Stimulated activated naive B cell treated with anti-CD40 and anti-IgM and Interleukin-4, amounts not matched to agents 10 μg/mL and 1 μg/mL and 100 μg/mL, for 72 hours (primary cell): ENCODE measurements around the gene OTOP1.
"Not testable (repeated sequence)": the region's sequence is repeated elsewhere in the genome, so short reads cannot be mapped to it uniquely, and the experiment has no call there.

Source experiments
- ATAC-seq, 2 donors: fragments of 150-1000 bp; cut with Tn5 transposase; replicated peaks; 2 replicates each; pipeline ENCODE4 v1.10.0; 2021; ENCODE audit warnings: moderate library complexity in 1 of 2
- DNase-seq: peaks from one replicate; pipeline ENCODE4 v3.0.0; 2021
- H3K27ac Mint-ChIP-seq: one replicate; pipeline ENCODE4 v1.8.0; 2022; ENCODE audit warnings: mild to moderate bottlenecking, mixed read lengths
- H3K27me3 Mint-ChIP-seq, 2 donors: one replicate each; pipeline ENCODE4 v1.8.0; 2022; ENCODE audit warnings: mixed read lengths in 2 of 2
- H3K36me3 Mint-ChIP-seq, 2 donors: one replicate each; pipeline ENCODE4 v1.8.0; 2022; ENCODE audit warnings: mixed read lengths in 2 of 2, mild to moderate bottlenecking in 1 of 2
- H3K4me1 Mint-ChIP-seq, 2 donors: one replicate each; pipeline ENCODE4 v1.8.0; 2022; ENCODE audit warnings: mixed read lengths in 2 of 2, mild to moderate bottlenecking in 1 of 2
- H3K4me3 Mint-ChIP-seq, 2 donors: one replicate each; pipeline ENCODE4 v1.8.0; 2022; ENCODE audit warnings: mild to moderate bottlenecking in 2 of 2, mixed read lengths in 2 of 2, moderate library complexity in 1 of 2
- H3K9me3 Mint-ChIP-seq, 2 donors: one replicate each; pipeline ENCODE4 v1.8.0; 2022; ENCODE audit warnings: mixed read lengths in 2 of 2, mild to moderate bottlenecking in 1 of 2

OTOP1 gene

GRCh38 chr4:4206204-4206603 lies 20.5 kb downstream of the OTOP1 start:
- Mint-ChIP-seq H3K27ac (no peak overlapping the region), H3K4me1 (no peaks in the 10 kb centered on the region), H3K27me3 (peaks cover 51 to 74% of the 10 kb centered on the region in 2 donors), H3K9me3 (peaks cover 2 to 4% of the 10 kb centered on the region in 2 donors), H3K4me3 (no peak overlapping the region), H3K36me3 (no peaks in the 10 kb centered on the region)
- ATAC-seq, result no peak
- no peak for DNase-seq

GRCh38 chr4:4204401-4204745 lies 22.4 kb downstream of the OTOP1 start:
- Mint-ChIP-seq H3K4me1 (no peaks in the 10 kb centered on the region), H3K27me3 (peaks cover 36 to 57% of the 10 kb centered on the region in 2 donors), H3K27ac (no peak overlapping the region), H3K9me3 (peaks cover 2 to 4% of the 10 kb centered on the region in 2 donors), H3K36me3 (no peaks in the 10 kb centered on the region), H3K4me3 (no peak overlapping the region)
- ATAC-seq (no peak), DNase-seq (no peak)

- Mint-ChIP-seq H3K4me1 (no peaks in the 10 kb centered on the region), H3K36me3 (no peaks in the 10 kb centered on the region), H3K9me3 (peaks cover 2 to 4% of the 10 kb centered on the region in 2 donors), H3K4me3 (no peak overlapping the region), H3K27me3 (peaks cover 36 to 55% of the 10 kb centered on the region in 2 donors), H3K27ac (no peak overlapping the region)
- ATAC-seq, result no peak
- DNase-seq, result no peak
Observed at GRCh38 chr4:4203688-4204400, 22.9 kb downstream of the OTOP1 start.

- peaks cover 2 to 4% of the 10 kb centered on the region in 2 donors for H3K9me3 Mint-ChIP-seq
- H3K4me3 Mint-ChIP-seq, result no peak overlapping the region
- no peaks in the 10 kb centered on the region for H3K36me3 Mint-ChIP-seq
- ATAC-seq, result no peak
- H3K27me3 Mint-ChIP-seq, result peaks cover 25 to 50% of the 10 kb centered on the region in 2 donors
- DNase-seq, result no peak
- H3K27ac Mint-ChIP-seq, result no peak overlapping the region
- no peaks in the 10 kb centered on the region for H3K4me1 Mint-ChIP-seq
Observed at GRCh38 chr4:4202510-4202909, 24.2 kb downstream of the OTOP1 start.

GRCh38 chr4:4200624-4201023 lies 26.1 kb downstream of the OTOP1 start:
- DNase-seq (no peak), ATAC-seq (no peak)
- peaks cover 0 to 1% of the 10 kb centered on the region in 2 donors for H3K9me3 Mint-ChIP-seq
- H3K4me1 Mint-ChIP-seq, result no peaks in the 10 kb centered on the region
- H3K36me3 Mint-ChIP-seq, result no peaks in the 10 kb centered on the region
- H3K27me3 Mint-ChIP-seq, result peaks cover 24 to 35% of the 10 kb centered on the region in 2 donors
- no peak overlapping the region for H3K27ac Mint-ChIP-seq
- H3K4me3 Mint-ChIP-seq, result no peak overlapping the region

GRCh38 chr4:4195354-4195753 lies 31.4 kb downstream of the OTOP1 start:
- H3K27ac Mint-ChIP-seq, result no peak overlapping the region
- H3K9me3 Mint-ChIP-seq, result peaks cover 0 to 1% of the 10 kb centered on the region in 2 donors
- peaks cover 32 to 46% of the 10 kb centered on the region in 2 donors for H3K27me3 Mint-ChIP-seq
- H3K36me3 Mint-ChIP-seq, result no peaks in the 10 kb centered on the region
- DNase-seq (no peak), ATAC-seq (no peak)
- peaks cover 0 to 4% of the 10 kb centered on the region in 2 donors for H3K4me1 Mint-ChIP-seq
- no peak overlapping the region for H3K4me3 Mint-ChIP-seq

GRCh38 chr4:4188557-4188956 lies 38.2 kb downstream of the OTOP1 start:
- ATAC-seq, H3K27ac Mint-ChIP-seq, DNase-seq, H3K9me3 Mint-ChIP-seq, H3K4me1 Mint-ChIP-seq, H3K4me3 Mint-ChIP-seq, H3K36me3 Mint-ChIP-seq: not testable (repeated sequence)
- H3K27me3 Mint-ChIP-seq, result peaks cover 57 to 62% of the 10 kb centered on the region in 2 donors

GRCh38 chr4:4185528-4185927 lies 41.2 kb downstream of the OTOP1 start:
- no peak for ATAC-seq
- Mint-ChIP-seq H3K9me3 (no peaks in the 10 kb centered on the region), H3K4me1 (peaks cover 2 to 11% of the 10 kb centered on the region in 2 donors), H3K27ac (no peak overlapping the region), H3K36me3 (no peaks in the 10 kb centered on the region), H3K27me3 (peaks cover 51 to 53% of the 10 kb centered on the region in 2 donors), H3K4me3 (no peak overlapping the region)
- DNase-seq, result no peak

- ATAC-seq (no peak), DNase-seq (no peak)
- Mint-ChIP-seq H3K9me3 (no peaks in the 10 kb centered on the region), H3K27ac (peak overlapping the region; percentile 34), H3K27me3 (peaks cover 49 to 62% of the 10 kb centered on the region in 2 donors), H3K4me3 (no peak overlapping the region), H3K36me3 (no peaks in the 10 kb centered on the region), H3K4me1 (peaks cover 2 to 11% of the 10 kb centered on the region in 2 donors)
Observed at GRCh38 chr4:4182835-4183568, 43.7 kb downstream of the OTOP1 start.

- Mint-ChIP-seq H3K27ac (no peak overlapping the region), H3K4me1 (no peaks in the 10 kb centered on the region), H3K27me3 (peaks cover 28 to 34% of the 10 kb centered on the region in 2 donors), H3K9me3 (no peaks in the 10 kb centered on the region), H3K36me3 (no peaks in the 10 kb centered on the region), H3K4me3 (no peak overlapping the region)
- DNase-seq (no peak), ATAC-seq (no peak)
Observed at GRCh38 chr4:4170596-4171150, 56.1 kb downstream of the OTOP1 start.

- not testable (repeated sequence) for DNase-seq, H3K27ac Mint-ChIP-seq
- peaks cover 21 to 39% of the 10 kb centered on the region in 2 donors for H3K27me3 Mint-ChIP-seq
Observed at GRCh38 chr4:4167981-4168780, 58.5 kb downstream of the OTOP1 start.

GRCh38 chr4:4166986-4167385 lies 59.7 kb downstream of the OTOP1 start:
- H3K36me3 Mint-ChIP-seq, DNase-seq, H3K9me3 Mint-ChIP-seq, ATAC-seq, H3K27ac Mint-ChIP-seq, H3K4me1 Mint-ChIP-seq, H3K4me3 Mint-ChIP-seq: not testable (repeated sequence)
- H3K27me3 Mint-ChIP-seq, result peaks cover 21 to 45% of the 10 kb centered on the region in 2 donors

More at GRCh38 chr4:4167981-4168780, 58.5 kb downstream of the OTOP1 start:
- not testable (repeated sequence) for H3K9me3 Mint-ChIP-seq, H3K4me3 Mint-ChIP-seq, ATAC-seq, H3K36me3 Mint-ChIP-seq, H3K4me1 Mint-ChIP-seq

- H3K9me3 Mint-ChIP-seq, H3K27ac Mint-ChIP-seq, H3K4me3 Mint-ChIP-seq, DNase-seq, H3K36me3 Mint-ChIP-seq, ATAC-seq: not testable (repeated sequence)
- Mint-ChIP-seq H3K4me1 (peaks cover 5 to 10% of the 10 kb centered on the region in 2 donors), H3K27me3 (peaks cover 21 to 45% of the 10 kb centered on the region in 2 donors)
Observed at GRCh38 chr4:4165701-4166392, 60.9 kb downstream of the OTOP1 start.
